ENCODE data around the gene PXMP2.

DNA sequence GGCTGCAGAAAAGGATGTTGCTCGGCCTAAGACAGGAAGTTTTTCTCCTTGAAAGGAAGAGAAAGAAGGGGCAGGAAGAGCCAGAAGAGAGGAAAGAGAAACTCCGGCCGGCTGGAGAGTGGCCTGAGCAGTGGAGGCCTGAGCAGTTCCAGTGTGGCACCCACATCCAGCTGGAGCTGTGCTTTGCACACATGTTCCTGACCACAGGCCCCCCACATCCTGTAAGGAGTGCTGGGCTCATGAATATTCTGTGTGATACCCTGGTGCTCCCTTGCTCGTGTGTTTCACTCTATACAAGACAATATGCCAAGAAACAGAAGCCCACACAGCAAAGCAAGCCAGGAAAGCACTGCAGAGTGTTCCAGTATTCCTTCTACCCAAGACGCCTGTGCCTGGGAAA is 27.3 kb upstream of the PXMP2 start:
- TF ChIP-seq, protein P1, sequence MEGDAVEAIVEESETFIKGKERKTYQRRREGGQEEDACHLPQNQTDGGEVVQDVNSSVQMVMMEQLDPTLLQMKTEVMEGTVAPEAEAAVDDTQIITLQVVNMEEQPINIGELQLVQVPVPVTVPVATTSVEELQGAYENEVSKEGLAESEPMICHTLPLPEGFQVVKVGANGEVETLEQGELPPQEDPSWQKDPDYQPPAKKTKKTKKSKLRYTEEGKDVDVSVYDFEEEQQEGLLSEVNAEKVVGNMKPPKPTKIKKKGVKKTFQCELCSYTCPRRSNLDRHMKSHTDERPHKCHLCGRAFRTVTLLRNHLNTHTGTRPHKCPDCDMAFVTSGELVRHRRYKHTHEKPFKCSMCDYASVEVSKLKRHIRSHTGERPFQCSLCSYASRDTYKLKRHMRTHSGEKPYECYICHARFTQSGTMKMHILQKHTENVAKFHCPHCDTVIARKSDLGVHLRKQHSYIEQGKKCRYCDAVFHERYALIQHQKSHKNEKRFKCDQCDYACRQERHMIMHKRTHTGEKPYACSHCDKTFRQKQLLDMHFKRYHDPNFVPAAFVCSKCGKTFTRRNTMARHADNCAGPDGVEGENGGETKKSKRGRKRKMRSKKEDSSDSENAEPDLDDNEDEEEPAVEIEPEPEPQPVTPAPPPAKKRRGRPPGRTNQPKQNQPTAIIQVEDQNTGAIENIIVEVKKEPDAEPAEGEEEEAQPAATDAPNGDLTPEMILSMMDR (IDR thresholded peaks at IDR 0.05; ENCODE audit: insufficient read depth, low read length): no peak
- no peak for TF ChIP-seq POLR2AphosphoS5 (IDR thresholded peaks at IDR 0.05; ENCODE audit: low read depth)
- no peak for TF ChIP-seq GABPA (IDR thresholded peaks at IDR 0.05; ENCODE audit: low read depth)

All from HL-60 (cell line).